ENCODE results near the gene ZNF79. TPM values are rescaled to one million over a fixed set of nuclear protein-coding genes. Genes with fewer than 3 reads are reported as not detected.

The ZNF79 gene
- total RNA-seq, 1 donor from 2014 or later, result 9.5 TPM

DNA sequence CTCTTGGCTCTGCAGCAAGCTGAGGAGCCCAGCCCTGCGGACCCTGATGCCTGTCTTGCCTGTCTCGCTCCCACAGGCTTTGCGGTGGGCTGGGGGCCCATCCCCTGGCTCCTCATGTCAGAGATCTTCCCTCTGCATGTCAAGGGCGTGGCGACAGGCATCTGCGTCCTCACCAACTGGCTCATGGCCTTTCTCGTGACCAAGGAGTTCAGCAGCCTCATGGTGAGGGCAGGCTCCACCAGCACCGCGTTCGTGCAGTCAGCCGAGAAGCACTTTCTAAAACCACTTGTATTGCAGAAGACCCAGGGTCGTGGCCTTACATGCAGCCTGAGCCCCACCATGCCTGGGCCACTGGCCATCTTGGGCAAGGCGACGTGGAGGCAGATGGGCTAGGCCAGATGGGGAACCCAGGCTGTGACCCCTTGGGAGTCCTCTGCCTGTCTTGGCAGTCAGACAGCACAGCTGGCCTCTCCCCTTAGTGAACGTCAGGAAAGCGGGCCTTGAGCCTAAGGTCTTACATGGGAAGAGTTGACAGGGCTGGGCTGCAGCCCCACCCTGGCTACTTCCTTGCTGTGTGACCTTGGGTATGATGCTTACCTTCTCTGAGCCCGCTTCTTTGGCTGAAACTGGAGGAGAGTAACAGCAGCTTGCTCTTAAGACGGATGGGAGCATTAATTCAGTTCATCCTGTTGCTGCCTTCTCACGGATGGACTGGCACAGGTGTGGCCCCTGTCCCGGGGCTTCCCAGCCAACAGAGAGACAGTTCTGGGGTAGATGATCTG, 18.6 kb upstream of the ZNF79 start:
- DNase-seq (no peak), ATAC-seq (no peak)
- intact Hi-C loops (cut with DNase I), result no loop called here
- Histone ChIP-seq H3K9me3 (no peaks in the 10 kb centered on the region), H3K27me3 (ENCODE audit: low read depth) (no peaks in the 10 kb centered on the region), H3K4me3 (no peak overlapping the region), H3K36me3 (peaks cover 39% of the 10 kb centered on the region), H3K4me1 (no peaks in the 10 kb centered on the region), H3K27ac (no peak overlapping the region)
- TF ChIP-seq, protein P1, sequence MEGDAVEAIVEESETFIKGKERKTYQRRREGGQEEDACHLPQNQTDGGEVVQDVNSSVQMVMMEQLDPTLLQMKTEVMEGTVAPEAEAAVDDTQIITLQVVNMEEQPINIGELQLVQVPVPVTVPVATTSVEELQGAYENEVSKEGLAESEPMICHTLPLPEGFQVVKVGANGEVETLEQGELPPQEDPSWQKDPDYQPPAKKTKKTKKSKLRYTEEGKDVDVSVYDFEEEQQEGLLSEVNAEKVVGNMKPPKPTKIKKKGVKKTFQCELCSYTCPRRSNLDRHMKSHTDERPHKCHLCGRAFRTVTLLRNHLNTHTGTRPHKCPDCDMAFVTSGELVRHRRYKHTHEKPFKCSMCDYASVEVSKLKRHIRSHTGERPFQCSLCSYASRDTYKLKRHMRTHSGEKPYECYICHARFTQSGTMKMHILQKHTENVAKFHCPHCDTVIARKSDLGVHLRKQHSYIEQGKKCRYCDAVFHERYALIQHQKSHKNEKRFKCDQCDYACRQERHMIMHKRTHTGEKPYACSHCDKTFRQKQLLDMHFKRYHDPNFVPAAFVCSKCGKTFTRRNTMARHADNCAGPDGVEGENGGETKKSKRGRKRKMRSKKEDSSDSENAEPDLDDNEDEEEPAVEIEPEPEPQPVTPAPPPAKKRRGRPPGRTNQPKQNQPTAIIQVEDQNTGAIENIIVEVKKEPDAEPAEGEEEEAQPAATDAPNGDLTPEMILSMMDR (IDR thresholded peaks at IDR 0.05), result no peak

DNA sequence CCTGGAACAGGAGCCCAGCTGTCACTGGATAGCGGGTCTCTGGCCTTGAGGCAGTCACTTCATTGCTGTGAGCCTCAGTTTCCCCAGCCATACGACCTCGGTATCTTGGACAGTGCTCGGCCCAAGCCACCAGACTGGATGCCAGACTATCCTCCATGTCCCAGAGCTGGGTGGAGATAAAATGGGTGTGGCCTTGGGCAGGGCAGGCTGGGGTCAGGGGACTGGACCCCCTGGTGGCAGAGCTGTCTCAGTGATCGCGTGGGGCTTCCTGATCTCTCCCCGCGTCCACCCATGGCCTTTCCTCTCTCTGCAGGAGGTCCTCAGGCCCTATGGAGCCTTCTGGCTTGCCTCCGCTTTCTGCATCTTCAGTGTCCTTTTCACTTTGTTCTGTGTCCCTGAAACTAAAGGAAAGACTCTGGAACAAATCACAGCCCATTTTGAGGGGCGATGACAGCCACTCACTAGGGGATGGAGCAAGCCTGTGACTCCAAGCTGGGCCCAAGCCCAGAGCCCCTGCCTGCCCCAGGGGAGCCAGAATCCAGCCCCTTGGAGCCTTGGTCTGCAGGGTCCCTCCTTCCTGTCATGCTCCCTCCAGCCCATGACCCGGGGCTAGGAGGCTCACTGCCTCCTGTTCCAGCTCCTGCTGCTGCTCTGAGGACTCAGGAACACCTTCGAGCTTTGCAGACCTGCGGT, 17.2 kb upstream of the ZNF79 start:
- DNase-seq (no peak), ATAC-seq (peak in 1 of 2 donors; percentile 30)
- no peak overlapping the region for H3K27ac ChIP-seq
- H3K36me3 ChIP-seq, result peaks cover 29% of the 10 kb centered on the region
- no peaks in the 10 kb centered on the region for H3K4me1 ChIP-seq
- no peaks in the 10 kb centered on the region for H3K27me3 ChIP-seq (ENCODE audit: low read depth)
- TF ChIP-seq, protein P1 (IDR thresholded peaks at IDR 0.05), result no peak
- H3K4me3 ChIP-seq, result no peak overlapping the region
- intact Hi-C loops (cut with DNase I), result no loop called here
- H3K9me3 ChIP-seq, result no peaks in the 10 kb centered on the region

DNA sequence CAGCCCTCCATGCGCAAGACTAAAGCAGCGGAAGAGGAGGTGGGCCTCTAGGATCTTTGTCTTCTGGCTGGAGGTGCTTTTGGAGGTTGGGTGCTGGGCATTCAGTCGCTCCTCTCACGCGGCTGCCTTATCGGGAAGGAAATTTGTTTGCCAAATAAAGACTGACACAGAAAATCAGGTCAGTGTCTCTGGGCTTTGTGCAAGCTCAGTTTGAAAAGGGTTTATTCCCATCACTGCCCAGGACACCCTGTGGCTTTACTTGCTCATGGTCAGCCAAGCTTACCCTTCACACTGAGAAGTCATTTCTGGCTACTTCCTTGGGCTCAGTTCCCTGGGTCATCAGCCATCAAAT, 16.7 kb upstream of the ZNF79 start:
- H3K4me1 ChIP-seq, result no peaks in the 10 kb centered on the region
- no peak overlapping the region for H3K4me3 ChIP-seq
- no peaks in the 10 kb centered on the region for H3K9me3 ChIP-seq
- H3K27ac ChIP-seq, result no peak overlapping the region
- intact Hi-C loops (cut with DNase I), result no loop called here
- H3K27me3 ChIP-seq (ENCODE audit: low read depth), result no peaks in the 10 kb centered on the region
- no peak for ATAC-seq
- DNase-seq, result no peak
- TF ChIP-seq, protein P1 (IDR thresholded peaks at IDR 0.05), result no peak
- H3K36me3 ChIP-seq, result peaks cover 29% of the 10 kb centered on the region

DNA sequence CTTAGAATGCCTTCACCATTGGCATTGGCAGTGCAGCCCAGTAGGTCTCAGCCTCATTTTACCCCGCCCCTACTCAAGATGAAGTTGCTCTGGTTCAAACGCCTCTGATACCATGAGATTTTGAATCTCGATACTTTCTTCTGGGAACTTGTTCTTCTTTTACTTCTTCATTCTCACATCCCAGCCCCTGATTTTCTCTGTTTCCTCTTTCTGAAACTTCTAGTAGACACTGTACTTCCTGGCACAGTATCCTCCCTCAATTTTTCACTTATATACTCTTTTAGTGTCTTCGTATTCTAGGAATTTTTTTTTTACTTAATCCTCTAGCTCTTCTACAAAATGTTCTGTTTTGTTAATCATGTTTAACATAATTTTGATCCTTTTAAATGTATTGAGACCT, 13.1 kb upstream of the ZNF79 start:
- peaks cover under 1% of the 10 kb centered on the region for H3K36me3 ChIP-seq
- no peak for DNase-seq
- H3K9me3 ChIP-seq, result no peaks in the 10 kb centered on the region
- H3K4me1 ChIP-seq, result no peaks in the 10 kb centered on the region
- TF ChIP-seq, protein P1 (IDR thresholded peaks at IDR 0.05), result no peak
- intact Hi-C loops (cut with DNase I), result no loop called here
- no peak overlapping the region for H3K4me3 ChIP-seq
- H3K27me3 ChIP-seq (ENCODE audit: low read depth), result no peaks in the 10 kb centered on the region
- H3K27ac ChIP-seq, result no peak overlapping the region
- no peak for ATAC-seq

DNA sequence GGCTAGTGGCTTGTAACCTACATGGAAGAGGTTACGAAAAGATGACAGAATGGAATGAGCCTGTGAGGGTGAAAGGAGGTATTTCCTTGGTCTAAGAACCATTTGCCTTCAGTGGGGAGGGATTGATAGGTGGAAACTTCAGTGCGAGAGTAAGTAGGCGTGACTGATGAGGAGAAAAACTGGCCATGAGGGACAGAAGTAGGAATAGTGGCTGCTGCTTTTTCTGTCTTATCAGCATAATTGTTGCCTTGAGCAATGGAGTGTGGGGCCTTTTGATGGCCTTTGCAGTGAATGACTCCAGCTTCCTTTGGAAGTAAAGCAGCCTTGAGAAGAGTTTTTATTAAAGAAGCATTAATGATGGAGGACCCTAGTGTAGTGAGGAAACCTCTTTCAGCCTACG, 9.0 kb upstream of the ZNF79 start:
- Histone ChIP-seq H3K9me3 (no peaks in the 10 kb centered on the region), H3K4me1 (no peaks in the 10 kb centered on the region), H3K27me3 (ENCODE audit: low read depth) (no peaks in the 10 kb centered on the region), H3K27ac (no peak overlapping the region), H3K4me3 (no peak overlapping the region), H3K36me3 (no peaks in the 10 kb centered on the region)
- DNase-seq (no peak), ATAC-seq (no peak)
- intact Hi-C loops (cut with DNase I), result no loop called here
- TF ChIP-seq, protein P1 (IDR thresholded peaks at IDR 0.05), result no peak

All from lower lobe of right lung (tissue), 2 donors.